Measurements from ENCODE around the gene TRANK1.
"Not testable (repeated sequence)": the region's sequence is repeated elsewhere in the genome, so short reads cannot be mapped to it uniquely, and the experiment has no call there.

Gene TRANK1

DNA sequence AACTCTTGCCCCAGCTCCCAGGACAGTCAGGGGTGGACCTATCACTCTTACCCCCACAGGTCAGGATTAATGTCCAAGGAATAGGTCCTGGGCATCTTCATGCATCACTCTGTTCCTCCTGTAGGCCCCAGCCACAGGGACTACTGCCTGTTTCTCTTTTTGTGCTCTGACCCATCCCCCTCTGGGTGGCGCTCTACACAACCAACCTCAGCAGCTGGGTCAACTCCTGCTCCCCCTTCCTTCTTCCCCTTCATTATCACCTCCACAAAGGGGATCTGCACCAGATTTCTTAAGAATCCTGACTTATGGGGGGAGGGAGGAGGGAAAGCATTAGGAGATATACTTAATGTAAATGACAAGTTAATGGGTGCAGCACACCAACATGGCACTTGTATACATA, 12.2 kb upstream of the TRANK1 start:
- no peak for DNase-seq

GRCh38 chr3:36956155-36956554, 11.3 kb upstream of the TRANK1 start:
- DNase-seq: no peak

- no peak for DNase-seq
Observed at GRCh38 chr3:36954452-36955134, 9.7 kb upstream of the TRANK1 start.

DNA sequence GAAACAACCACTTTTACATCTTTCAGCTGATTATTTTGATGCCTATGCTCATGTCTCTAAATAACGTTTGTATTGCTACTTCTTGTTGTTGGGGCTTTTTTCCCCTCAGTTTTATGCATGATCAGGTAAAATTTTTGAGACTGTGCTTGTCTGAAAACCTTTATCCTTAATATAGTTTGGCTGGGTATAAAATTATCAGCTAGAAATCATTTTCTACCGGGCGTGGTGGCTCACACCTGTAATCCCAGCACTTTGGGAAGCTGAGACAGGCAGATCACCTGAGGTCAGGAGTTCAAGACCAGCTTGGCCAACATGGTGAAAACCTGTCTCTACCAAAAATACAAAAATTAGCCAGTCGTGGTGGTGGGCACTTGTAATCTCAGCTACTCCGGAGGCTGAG, 3.0 kb upstream of the TRANK1 start:
- not testable (repeated sequence) for DNase-seq

GRCh38 chr3:36945333-36945980, 603 bp upstream of the TRANK1 start:
- DNase-seq: no peak

GRCh38 chr3:36944012-36944640, 728 bp downstream of the TRANK1 start:
- peak; percentile 37 for DNase-seq

- no peak for DNase-seq
Observed at GRCh38 chr3:36943601-36944000, 1.3 kb downstream of the TRANK1 start.

GRCh38 chr3:36942638-36943248, 2.1 kb downstream of the TRANK1 start:
- no peak for DNase-seq

DNA sequence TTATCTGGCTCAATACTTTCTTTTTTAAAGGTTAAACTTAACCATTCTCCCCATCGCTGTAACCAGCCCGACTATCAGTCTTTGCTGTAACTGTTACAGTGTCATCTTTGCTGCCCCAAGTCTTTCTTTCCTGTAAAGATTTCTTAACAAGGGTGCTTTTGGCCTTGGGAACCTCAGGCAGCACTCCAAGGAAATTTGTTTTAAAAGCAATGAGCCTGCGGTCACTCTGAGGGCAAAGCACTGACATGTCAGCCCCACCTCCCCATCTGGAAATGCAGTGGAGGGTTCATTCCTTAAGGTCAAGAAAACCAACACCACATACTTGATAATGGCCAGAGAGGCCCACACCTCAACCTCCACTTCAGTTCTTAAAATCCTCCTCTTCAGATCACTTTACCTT, 3.2 kb downstream of the TRANK1 start:
- DNase-seq: no peak

DNA sequence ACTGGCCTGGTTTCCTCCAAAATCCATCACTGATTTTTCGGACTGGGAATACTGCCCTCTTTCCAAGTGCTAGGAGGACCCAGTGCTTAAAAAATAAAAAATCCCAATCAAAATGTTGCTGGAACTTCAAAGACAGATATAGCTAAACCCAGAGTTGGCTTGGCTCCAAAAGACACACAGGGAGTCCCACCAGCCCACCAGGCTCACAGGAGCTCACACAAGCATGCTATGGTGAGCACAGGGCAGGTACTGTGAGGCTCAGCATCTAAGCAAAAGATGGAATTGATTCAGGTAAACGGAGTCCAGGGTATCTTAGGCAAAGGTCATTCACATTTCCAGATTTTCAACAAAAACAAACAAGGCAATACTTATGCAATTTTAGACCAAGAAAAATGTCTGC, 3.7 kb downstream of the TRANK1 start:
- no peak for DNase-seq

DNA sequence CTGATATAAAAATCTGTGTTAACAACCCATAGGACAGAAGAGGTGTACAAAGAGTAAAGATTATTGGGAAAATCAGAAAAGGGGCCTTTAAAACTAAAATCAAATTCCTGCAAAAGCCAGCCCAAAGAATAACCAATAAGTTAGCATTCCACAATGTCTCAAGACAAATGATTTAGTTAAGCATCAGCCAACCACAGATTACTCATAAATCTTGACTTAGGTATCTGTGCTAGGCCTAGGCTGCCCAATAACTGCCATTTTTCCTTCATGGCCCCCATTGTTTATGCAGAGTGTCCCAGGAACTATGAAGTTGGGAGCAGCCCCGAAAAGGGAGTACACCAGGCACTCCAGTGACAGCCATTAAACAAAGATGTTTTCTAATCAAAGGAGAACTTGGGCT, 7.4 kb downstream of the TRANK1 start:
- DNase-seq: no peak

DNA sequence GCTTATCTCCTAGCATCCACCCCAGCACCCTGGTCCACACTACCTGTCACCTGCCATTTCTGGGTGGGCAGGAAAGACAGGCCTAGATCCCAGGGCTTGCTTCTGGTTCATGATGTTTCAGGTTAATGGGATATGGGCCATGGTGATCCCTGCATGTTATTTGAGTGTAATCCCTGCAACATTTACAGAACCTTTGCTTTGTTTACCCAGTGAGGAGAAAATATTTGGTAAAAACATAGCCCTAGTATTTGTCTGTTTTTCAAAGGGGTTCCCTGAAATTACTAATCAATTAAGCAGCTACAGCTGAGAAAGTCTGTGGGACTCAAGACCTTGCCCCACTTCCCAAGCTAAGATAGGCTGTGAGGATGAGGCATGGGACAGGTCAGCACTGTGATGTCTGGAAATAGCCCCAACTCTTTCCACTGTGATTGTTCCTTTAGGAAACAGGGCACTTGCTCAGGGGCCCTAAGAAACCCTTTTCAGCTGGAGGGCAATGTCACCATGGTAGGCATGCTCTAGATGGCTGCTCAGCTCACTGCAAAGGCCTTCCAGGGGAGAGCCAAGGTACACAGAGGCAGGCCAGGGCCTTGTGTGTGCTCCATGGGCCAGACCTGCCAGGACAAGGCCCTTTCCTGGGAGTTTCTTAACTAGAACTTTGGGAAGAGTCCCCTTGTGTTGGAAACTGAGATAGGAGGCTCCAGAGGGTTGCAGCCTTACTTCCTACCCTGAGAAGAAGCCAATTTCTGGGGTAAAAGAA, 11.1 kb downstream of the TRANK1 start:
- no peak for DNase-seq

GRCh38 chr3:36931424-36931823, 13.4 kb downstream of the TRANK1 start:
- DNase-seq: not testable (repeated sequence)

- no peak for DNase-seq
Observed at GRCh38 chr3:36928220-36928619, 16.6 kb downstream of the TRANK1 start.

GRCh38 chr3:36926292-36926897, 18.5 kb downstream of the TRANK1 start:
- DNase-seq: no peak

- no peak for DNase-seq
Observed at GRCh38 chr3:36924744-36925521, 19.9 kb downstream of the TRANK1 start.

GRCh38 chr3:36923981-36924743, 20.7 kb downstream of the TRANK1 start:
- no peak for DNase-seq

DNA sequence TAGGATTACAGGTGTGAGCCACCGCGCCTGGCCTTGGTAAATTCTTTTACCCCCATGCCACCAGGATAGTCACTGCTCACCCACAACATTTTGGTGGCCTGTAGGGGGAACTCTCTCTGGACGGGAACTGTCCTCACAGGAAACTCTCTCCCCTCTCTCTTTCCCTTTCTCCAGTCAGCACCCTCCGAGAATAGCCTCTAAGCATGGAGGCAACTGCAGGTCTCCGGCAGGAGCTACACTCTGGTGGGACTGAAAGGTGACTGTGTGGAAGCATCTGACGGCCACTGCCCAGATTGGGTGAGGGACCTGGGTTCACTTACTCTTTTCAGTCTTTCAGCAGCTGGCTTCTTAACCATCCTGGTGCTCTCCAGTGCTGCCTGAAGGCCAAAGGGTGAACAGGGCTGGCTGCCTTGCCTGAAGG, 21.3 kb downstream of the TRANK1 start:
- no peak for DNase-seq

DNA sequence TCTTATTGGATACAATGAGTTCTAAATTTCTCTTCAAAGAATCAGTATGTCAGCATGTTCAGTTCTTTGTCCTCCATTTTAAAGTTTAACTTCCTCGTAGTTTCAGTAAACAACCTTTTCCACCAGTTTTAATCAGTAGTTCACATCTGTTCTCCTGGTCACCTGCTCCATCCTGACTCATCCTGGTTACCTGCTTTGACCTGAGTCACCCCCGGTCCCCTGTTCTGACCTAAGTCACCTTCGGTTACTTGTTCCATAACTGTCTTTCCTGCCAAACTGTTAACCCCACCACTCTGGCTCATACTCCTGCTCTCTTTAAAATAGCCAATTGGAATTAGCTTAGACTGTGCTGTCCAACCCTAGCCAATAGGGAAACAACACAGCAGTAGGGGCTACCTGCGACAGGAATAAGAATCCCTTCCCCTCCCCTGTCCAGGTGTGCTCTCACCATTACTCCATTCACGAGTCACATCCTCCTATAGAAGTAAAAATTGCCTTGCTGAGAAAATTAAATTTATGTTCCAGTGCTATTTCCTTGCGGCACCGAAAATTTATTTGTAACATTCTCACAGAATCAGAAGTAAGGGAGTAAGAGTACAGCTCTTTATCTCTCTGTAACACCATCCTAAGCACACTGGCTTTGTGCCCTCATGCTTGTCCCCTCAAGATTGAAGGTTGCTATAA, 23.8 kb downstream of the TRANK1 start:
- no peak for DNase-seq

- no peak for DNase-seq
Observed at GRCh38 chr3:36919439-36920160, 25.3 kb downstream of the TRANK1 start.
